HG03565 (cell line): ENCODE measurements around the gene PELI1.
"Not testable (repeated sequence)": the region's sequence is repeated elsewhere in the genome, so short reads cannot be mapped to it uniquely, and the experiment has no call there.

ENCODE experiments used
- ATAC-seq: cut with Tn5 transposase; IDR thresholded peaks from one replicate; pipeline ENCODE4 v1.9.1; 2021; ENCODE audit warnings: mild to moderate bottlenecking, moderate library complexity; ENCODE audit not compliant: unreplicated experiment

PELI1 gene

DNA sequence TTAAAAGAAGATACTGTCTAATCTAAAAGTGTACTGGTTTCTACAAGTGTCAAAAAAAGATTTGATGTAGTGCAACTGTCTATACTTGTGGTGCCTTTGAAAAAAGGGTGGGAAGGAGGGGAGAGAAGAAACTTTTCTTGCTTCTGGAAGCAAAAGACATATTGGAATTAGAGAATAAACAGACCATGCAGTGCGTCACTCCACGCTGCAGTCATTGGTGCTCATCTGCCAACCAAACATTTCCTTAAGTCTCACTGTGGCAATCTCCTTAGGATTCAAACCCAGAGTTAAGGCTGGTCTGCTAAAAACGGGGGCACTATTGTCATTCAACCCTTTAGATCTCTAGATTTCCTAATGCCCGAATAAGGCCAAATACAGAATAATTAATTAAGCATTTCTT is 50.9 kb downstream of the PELI1 start:
- no peak for ATAC-seq

GRCh38 chr2:64092502-64092901 is 51.7 kb downstream of the PELI1 start:
- ATAC-seq, result peak; percentile 84

DNA sequence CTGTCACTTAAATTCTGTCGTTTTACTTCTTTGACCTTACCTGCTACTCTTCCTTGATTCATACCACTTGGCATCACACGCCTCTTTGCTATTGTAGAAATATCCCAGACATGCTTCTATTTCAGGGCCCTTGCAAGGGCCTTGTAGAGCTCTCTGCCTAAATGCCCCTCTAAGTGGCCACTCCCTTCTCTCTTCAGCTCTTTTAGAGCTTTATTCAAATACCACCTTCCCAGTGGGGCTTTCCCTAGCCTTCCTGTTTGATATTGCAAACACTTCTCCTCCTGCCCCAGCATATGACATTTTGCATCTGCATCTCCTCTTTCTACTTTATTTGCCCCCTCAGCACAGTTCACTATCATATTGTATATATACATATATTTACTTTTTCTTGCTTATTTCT is 54.0 kb downstream of the PELI1 start:
- no peak for ATAC-seq

DNA sequence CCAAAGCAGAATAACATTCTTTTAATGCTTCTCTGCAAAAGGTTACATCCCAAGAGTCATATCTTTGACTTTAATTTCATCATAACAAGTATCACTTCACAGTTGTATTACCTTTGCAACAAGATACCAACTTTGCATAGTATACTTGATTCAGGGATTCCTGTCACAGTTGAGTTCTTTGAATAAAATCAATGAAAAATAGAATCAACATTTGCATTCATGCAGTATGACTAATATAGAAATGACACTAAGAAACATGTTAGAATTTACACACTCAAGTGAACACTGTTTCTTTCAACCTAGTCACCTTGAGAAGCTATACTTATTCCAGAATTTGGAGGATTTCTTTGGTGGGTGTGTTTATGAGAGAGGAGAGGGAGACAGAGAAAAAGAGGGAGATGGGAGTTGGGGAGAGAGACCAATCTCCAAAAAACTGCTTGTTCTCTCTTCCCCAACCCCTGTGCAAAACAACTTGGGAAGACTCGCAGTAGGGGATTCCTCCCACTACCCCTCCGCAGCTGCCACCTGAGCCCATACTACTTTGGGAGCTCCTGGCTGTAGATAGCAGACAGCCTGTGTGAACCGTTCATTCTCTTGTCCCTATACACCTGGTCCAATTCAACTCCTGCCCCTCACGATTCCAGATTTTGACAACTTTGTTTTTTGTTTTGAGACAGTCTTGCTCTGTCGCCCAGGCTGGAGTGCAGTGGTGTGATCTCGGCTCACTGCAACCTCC is 57.7 kb downstream of the PELI1 start:
- ATAC-seq, result no peak

- no peak for ATAC-seq
Observed at GRCh38 chr2:64085936-64086335, 58.3 kb downstream of the PELI1 start.

DNA sequence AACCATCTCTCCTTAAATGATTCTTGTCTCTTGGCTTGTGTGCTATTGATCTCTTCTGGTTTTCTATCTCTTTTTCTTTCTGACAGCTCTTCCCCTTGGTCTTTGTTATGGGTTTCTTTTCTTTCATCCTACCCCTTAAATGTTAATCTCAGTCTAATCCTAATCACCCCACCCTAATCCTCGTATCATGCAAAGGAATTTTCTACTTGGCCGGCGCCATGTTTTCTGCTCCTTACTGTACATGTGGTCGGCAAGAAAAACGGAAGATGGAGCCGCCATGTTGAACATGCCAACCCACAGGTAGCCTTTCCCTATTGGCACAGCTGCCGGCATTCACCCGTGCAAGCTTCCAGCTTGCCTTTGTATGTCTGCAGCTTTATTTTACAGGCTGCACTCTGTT is 63.2 kb downstream of the PELI1 start:
- ATAC-seq, result no peak

DNA sequence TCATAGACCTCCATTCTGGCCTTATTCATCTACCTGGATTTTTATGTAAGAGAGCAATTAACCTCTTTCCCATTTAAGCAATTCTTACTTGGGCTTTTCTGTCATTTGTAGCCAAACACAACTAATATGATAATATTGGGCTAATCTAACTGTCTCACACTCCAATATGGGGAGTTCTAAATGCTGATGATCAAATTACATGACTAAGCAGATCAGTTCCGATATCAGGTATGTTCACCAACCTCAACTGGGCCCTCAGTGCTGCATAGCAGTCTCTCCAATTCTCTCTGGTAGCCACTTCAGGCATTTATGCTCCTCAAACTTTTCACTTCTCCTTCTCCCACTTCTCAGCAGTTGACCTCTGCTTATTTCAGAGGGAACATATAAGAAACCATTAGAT is 64.0 kb downstream of the PELI1 start:
- ATAC-seq, result no peak

DNA sequence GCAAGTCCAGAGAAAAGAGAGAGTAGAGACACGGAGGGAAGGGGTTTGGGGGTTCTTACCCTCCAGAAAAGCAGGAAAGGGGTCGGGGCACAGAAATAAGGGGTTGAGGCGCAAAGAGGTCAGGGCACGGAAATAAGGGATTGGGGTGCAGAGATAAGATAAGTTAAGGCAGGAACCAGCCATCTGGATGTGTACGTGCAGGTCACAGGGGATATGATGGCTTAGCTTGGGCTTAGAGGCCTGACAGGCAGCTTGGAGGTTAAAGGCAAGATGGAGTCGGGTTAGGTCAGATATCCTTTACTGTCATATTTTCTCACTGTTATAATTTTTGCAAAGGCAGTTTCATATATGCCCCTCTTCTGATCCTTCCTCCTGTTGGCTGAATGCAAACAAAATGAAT is 64.5 kb downstream of the PELI1 start:
- not testable (repeated sequence) for ATAC-seq

DNA sequence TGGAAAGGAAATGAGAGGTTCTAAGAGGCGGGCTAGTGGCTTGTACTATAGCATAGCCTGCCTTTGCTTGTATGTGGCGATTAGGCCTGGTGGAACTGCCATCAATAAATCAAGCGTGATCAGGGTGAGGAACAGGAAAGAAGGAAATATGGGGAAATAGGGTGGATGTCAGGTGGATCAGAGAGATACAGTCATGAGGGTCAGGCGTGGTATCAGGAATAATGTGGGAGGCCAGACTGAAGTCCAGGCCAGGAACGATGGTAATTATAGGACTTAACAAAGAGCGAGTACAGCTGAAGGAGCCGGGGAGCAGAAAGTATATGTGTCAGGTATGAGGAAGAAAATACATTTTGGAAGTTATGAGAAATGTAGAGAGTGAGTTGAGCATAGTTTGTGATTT is 67.4 kb downstream of the PELI1 start:
- not testable (repeated sequence) for ATAC-seq

- ATAC-seq, result not testable (repeated sequence)
Observed at GRCh38 chr2:64074616-64075015, 69.6 kb downstream of the PELI1 start.

DNA sequence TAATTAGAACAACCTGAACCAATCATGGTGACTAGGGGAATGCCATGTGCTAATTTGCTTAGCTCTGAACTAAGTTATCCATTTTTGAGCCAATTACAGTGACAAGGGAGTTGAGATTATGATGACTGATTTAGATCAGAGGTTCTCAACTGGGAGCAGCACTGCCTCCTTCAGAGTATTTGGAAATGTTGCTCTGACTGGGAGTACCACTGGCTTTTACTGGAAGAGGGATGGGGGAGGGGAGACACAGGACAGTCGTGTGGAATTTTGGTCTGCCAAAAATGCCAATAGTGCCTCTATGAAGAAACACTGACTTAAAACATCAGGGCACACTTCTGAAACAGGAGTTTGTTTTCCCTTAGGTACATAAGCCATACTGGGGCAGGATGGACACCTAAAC is 76.9 kb downstream of the PELI1 start:
- ATAC-seq, result no peak

DNA sequence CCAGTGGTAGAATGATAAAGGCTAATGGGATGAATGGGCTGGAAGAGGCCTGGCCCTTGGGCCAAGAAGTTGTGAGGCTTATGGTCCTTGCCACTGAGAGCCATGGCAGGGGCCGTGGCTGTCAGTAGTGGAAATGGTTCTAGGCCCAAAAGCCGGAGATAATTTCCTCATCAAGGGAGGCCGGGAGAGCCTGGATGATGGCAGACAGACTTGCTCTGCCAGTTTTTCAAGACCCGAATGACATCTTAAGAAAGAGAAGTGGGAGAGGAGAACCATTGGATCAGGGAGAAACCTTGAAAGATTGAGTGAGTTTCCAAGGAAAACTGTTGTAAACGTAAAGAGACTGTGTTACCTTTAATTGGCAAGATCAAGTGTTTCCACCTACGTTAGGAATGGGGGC is 78.7 kb downstream of the PELI1 start:
- ATAC-seq, result no peak

- no peak for ATAC-seq
Observed at GRCh38 chr2:64063924-64064331, 80.3 kb downstream of the PELI1 start.

GRCh38 chr2:64063454-64063853 is 80.8 kb downstream of the PELI1 start:
- ATAC-seq, result no peak

GRCh38 chr2:64062840-64063239 is 81.4 kb downstream of the PELI1 start:
- ATAC-seq, result no peak

- no peak for ATAC-seq
Observed at GRCh38 chr2:64059270-64059669, 85.0 kb downstream of the PELI1 start.

- no peak for ATAC-seq
Observed at GRCh38 chr2:64056021-64056420, 88.2 kb downstream of the PELI1 start.

DNA sequence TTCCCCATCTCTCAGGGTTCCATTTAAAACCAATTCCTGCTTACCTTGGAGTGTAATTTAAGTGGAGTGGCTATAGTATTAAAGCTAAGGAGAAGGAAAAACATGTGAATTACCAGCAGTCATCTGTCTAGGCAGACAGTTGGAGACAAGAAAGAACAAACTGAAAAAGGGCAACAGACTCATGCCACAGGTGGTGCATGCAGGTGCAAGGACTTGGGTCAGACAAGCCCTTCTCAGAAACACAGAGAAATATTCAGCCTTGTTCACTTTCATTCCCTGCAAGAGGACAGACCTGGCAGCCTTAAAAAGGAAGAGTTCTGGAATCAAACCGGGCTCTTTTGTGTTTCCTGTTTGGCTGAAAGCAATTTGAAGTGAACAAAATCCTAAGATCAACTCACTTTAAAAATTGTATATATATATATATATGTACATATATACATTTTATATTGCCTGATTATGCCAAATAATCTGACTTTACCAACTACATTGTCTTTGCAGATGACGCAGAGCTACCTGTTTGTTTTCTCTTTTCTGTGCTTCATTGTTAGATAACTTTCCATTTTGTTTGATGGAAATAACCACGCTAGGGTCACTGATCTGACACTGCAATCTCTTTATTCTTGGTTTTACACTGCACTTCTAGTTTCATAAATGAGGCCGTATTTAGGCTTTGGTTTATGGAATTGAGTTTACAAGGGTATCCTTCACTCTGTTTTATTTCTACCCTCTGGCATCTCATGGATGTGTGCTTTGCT is 89.9 kb downstream of the PELI1 start:
- no peak for ATAC-seq

- ATAC-seq, result no peak
Observed at GRCh38 chr2:64052463-64053241, 91.6 kb downstream of the PELI1 start.

DNA sequence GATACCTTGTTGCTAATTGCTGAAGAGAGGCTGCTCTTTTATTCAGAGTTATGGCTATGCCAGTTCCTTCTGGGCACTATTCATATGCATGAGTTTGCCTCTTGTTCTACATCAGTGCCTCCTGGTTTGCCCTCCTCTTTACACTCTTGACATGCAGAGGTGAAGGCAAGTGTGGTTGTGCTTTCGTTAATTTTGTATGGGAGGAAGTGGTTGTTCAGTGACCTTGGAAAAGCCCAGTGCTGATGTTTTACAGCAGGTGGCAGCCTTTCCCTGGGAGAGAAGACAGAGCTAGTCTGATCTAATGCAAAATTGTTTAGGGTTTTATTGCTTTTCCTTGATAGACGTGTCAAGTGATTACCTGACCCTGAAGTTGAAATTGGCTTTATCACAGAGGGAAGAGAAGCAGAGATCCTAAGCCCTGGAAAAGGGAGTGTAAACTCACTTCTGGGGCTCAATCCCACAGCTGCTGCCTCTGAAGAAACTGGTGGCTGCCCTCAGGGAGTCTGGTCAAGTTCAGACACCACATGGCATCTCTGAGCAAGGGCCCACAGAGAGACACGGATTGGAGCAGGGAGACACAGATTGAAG is 94.5 kb downstream of the PELI1 start:
- ATAC-seq, result peak; percentile 70

DNA sequence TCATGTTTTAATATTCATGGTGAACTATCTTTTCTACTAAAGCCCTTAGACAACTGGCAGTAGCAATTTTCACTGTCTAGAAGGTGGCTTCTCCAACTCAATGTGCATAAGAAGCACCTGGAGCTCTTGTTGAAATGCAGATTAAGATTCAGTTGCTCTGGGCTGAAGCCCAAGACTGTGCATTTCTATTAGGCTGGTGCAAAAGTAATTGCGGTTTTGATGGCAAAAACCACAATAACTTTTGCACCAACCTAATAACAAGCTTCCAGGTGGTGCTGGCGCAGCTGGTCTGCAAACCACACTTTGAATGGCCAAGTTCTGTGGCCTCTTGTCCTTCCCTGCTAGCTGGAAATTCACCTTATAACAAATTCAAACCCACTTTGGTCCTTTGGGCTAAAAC is 98.3 kb downstream of the PELI1 start:
- no peak for ATAC-seq
